ENCODE data around the gene PAPSS1. TPM values are rescaled to one million over a fixed set of nuclear protein-coding genes. Genes with fewer than 3 reads are reported as not detected.

PAPSS1 gene
- total RNA-seq, 1 donor from 2014 or later: 60.3 TPM

GRCh38 chr4:107742196-107742595 is 22.2 kb upstream of the PAPSS1 start:
- DNase-seq (ENCODE audit: low read depth): no peak
- H3K27me3 ChIP-seq (ENCODE audit: control insufficient read depth, insufficient read depth, low read length): no peaks in the 10 kb centered on the region
- H3K4me3 ChIP-seq (ENCODE audit: low read depth, low read length): no peak overlapping the region
- TF ChIP-seq CTCF (IDR thresholded peaks at IDR 0.05; ENCODE audit: insufficient read depth, low read length, poor library complexity, severe bottlenecking): no peak
- H3K36me3 ChIP-seq (ENCODE audit: control insufficient read depth, insufficient read depth, low read length): no peaks in the 10 kb centered on the region

GRCh38 chr4:107740950-107741701 is 21.1 kb upstream of the PAPSS1 start:
- no peak for DNase-seq (ENCODE audit: low read depth)
- H3K27me3 ChIP-seq (ENCODE audit: control insufficient read depth, insufficient read depth, low read length): no peaks in the 10 kb centered on the region
- H3K36me3 ChIP-seq (ENCODE audit: control insufficient read depth, insufficient read depth, low read length): no peaks in the 10 kb centered on the region
- TF ChIP-seq CTCF (IDR thresholded peaks at IDR 0.05; ENCODE audit: insufficient read depth, low read length, poor library complexity, severe bottlenecking): no peak
- no peak overlapping the region for H3K4me3 ChIP-seq (ENCODE audit: low read depth, low read length)

GRCh38 chr4:107740381-107740780 is 20.3 kb upstream of the PAPSS1 start:
- peak; percentile 7 for TF ChIP-seq CTCF (IDR thresholded peaks at IDR 0.05; ENCODE audit: insufficient read depth, low read length, poor library complexity, severe bottlenecking)
- no peak for DNase-seq (ENCODE audit: low read depth)

GRCh38 chr4:107737450-107737849 is 17.4 kb upstream of the PAPSS1 start:
- no peak overlapping the region for H3K4me3 ChIP-seq (ENCODE audit: low read depth, low read length)
- no peaks in the 10 kb centered on the region for H3K27me3 ChIP-seq (ENCODE audit: control insufficient read depth, insufficient read depth, low read length)
- TF ChIP-seq CTCF (IDR thresholded peaks at IDR 0.05; ENCODE audit: insufficient read depth, low read length, poor library complexity, severe bottlenecking): no peak
- DNase-seq (ENCODE audit: low read depth): no peak
- no peaks in the 10 kb centered on the region for H3K36me3 ChIP-seq (ENCODE audit: control insufficient read depth, insufficient read depth, low read length)

More at GRCh38 chr4:107740381-107740780, 20.3 kb upstream of the PAPSS1 start:
- Histone ChIP-seq H3K36me3 (ENCODE audit: control insufficient read depth, insufficient read depth, low read length) (no peaks in the 10 kb centered on the region), H3K4me3 (ENCODE audit: low read depth, low read length) (no peak overlapping the region), H3K27me3 (ENCODE audit: control insufficient read depth, insufficient read depth, low read length) (no peaks in the 10 kb centered on the region)

GRCh38 chr4:107736924-107737448 is 17.0 kb upstream of the PAPSS1 start:
- no peak for DNase-seq (ENCODE audit: low read depth)
- peak; percentile 79 for TF ChIP-seq CTCF (IDR thresholded peaks at IDR 0.05; ENCODE audit: insufficient read depth, low read length, poor library complexity, severe bottlenecking)
- H3K4me3 ChIP-seq (ENCODE audit: low read depth, low read length): no peak overlapping the region
- no peaks in the 10 kb centered on the region for H3K36me3 ChIP-seq (ENCODE audit: control insufficient read depth, insufficient read depth, low read length)
- H3K27me3 ChIP-seq (ENCODE audit: control insufficient read depth, insufficient read depth, low read length): no peaks in the 10 kb centered on the region
